ENCODE data around the gene EIF4EBP2.

The EIF4EBP2 gene

DNA sequence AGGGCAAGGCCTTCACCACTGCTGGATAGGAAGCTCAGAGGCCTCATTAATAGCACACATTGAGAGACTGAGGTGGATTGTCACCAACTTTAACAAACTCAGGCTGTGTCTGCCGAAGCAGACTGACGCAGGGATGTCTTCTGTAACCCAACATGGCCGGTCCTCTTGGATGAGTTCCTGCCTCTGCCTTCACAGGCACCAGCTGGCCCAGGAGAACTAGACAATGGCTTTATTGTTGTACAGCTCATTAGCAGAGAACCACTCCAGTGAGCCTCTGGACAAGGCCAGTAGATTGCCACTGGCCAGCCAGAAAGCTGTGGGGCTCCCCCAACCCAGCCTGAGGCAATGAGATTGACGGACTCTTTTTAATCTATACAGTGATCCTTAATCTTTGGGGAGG is 28.2 kb downstream of the EIF4EBP2 start:
- DNase-seq (ENCODE audit: low read depth in 2 of 2): no peak

- no peak for DNase-seq (ENCODE audit: low read depth in 2 of 2)
Measured at GRCh38 chr10:70432561-70433263, 28.8 kb downstream of the EIF4EBP2 start.

GRCh38 chr10:70433581-70434280 is 29.8 kb downstream of the EIF4EBP2 start:
- no peak for DNase-seq (ENCODE audit: low read depth in 2 of 2)

DNA sequence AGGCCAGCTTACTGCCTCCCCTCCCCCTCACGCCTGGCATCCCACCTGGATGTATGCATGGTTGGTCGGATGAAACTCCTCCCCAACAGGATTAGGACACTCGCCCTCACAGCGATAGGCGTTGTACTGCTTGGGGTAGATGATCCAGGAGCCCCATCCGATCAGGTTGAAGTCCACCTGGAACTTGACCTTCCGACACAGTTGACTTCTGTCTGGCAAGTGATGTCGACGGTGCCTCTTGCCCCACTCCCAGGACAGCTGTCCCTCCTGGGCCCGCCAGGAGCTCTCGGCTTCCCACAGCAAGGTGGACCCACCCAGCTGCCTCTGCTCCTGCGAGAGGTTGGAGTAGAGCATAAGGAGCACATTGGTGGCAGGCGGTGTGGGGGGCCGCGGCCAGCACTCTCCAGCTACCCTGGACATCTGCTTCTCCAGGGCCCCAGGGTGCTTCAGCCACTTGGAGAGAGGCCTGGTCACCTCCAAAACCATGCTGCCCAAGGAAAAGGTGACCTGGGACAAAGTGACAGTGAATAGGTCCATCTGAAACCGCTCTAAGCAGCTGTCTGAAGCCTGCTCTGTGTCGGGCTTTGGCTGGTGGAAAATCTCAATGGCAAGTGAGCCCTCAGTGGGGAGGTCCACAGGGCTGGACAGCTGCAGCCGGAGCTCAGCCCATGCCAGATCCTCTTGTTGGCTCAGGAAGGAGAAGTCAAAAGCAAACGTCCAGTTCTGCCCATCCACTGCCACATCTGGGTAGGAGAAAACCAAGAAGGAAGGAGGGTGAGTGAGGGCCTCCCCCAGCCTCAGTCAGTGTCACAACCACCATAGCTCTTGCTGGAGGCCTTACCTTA is 31.5 kb downstream of the EIF4EBP2 start:
- DNase-seq (ENCODE audit: low read depth in 2 of 2): no peak

DNA sequence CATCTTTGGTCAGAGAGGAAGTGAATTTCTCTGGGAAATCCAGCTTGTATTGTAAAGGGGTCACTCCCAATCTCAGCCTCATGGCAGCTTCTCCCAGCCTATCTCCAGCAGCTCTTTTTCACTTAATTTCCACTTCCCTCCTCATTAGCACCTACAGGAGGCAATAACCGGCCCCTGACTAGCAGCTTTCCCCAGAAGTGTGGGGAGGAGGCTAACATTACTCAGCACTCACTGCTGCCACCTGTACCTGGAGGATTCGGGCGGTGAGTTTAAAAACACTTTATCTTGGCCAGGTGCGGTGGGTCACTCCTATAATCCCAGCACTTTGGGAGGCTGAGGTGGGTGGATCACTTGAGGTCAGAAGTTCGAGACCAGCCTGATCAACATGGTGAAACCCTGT is 33.8 kb downstream of the EIF4EBP2 start:
- DNase-seq (ENCODE audit: low read depth in 2 of 2): no peak

GRCh38 chr10:70440296-70441160 is 36.6 kb downstream of the EIF4EBP2 start:
- no peak for DNase-seq (ENCODE audit: low read depth in 2 of 2)

DNA sequence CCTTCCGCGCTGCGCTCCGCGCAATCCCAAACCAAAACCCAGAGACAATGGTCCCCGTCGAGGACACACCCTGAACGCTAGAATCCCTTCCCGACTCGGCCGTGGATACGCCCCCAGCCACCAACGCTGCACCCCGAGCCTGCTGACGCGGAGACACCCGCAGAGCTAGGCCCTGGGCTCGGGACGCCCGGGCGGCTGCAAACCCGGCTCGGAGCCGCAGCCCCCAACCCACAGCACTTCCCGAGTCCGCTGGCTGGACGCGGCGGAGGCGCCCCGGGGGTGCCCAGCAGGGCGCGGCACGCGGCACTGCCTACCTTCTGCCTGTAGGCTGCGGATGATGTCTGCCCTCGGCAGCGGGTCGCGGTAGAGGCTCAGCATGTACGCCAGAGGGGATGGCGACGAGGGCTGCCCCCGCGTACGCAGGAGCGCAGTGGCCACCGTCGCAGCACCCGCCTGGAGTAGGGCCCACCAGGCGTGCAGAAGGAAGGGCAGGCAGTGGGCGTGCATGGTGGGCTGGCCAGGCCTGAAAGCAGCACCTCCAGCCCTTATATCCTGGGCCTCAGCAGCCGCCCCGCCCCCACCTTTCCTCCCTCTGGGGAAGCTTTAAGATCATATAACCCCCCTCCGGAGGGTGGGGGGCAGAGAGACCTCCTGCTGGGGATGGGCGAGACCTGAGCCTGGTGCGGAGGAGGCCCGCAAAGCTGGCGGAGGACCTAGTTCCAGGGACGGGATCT is 37.4 kb downstream of the EIF4EBP2 start, which contains the start of gene NODAL:
Gene NODAL (minus strand): TSS at position 521 of the 734 bp plus-strand sequence. CDS start 14 bp downstream, at position 507.
- no peak for DNase-seq (ENCODE audit: low read depth in 2 of 2)

- DNase-seq (ENCODE audit: low read depth in 2 of 2): no peak
Measured at GRCh38 chr10:70441895-70442309, 38.0 kb downstream of the EIF4EBP2 start.

DNA sequence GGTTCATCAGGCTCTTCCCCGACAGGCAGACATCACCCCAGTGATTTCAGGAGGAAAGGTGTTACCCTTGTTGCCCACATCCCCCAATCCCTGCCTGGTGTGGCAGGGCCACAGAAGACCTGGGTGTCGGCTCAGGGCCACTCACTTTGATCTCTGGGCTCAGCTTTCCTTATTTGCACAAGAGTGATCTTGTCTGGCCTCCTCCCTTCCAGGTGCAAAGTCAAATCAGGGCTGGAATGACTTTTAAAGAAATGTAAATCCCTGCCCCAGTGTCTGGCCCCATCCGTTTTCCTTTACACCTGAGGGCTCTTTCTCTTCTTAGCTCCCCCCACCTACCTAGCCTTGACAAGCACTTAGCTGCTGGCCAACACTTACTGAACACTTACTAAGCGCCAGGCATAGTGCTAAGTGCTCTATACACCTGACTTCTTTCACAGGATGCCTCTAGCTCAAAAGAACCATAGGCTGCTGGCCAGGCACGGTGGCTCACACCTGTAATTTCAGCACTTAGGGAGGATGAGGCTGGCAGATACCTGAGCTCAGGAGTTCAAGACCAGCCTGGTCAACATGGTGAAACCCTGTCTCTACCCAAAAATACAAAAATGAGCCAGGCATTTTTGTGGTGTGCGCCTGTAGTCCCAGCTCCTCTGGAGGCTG is 38.5 kb downstream of the EIF4EBP2 start:
- no peak for DNase-seq (ENCODE audit: low read depth in 2 of 2)

- DNase-seq (ENCODE audit: low read depth in 2 of 2): no peak
Measured at GRCh38 chr10:70444744-70445143, 40.8 kb downstream of the EIF4EBP2 start.

DNA sequence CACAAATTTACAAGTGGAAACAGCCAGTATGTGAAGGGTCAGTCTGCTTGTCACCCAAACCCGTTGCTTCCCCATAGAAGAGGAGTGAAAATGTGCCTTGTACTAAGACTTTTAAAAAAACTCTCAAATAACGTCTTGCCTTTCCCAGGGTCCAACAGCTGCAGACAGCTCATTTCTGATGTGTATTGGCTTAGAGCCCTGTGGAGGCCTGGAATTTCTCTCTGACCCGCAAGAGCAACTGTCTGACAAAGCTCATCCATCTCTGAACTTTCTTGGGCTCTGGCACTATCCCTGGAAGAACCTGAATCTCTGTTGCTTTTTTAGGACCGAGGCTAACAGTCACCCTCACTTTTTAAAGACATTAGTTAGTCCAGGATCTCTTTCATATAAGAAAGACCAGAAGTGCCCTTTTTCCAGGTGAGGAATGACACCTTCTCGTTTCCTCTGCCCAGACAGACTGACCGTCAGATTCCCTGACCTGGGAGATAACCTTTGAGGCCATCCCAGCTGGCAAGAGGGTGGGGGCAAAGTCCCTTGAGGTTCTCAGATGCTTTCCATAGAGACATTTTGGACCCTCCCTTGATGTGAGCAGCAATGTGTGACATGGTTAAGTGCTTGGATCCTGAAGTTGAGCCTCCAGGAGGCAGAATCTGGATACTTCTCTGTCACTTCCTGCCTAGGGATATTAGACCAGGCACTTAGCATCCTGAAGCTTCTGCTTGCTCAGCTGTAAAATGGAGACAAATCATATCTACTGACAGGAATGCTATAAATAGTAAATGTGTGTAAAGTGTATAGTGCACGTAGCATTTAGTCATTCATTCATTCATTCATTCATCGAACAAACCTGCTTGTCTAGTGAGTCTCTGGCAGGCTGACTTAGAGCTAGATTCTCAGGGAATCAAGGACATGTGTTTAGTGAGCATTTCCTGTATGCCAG is 42.0 kb downstream of the EIF4EBP2 start:
- no peak for DNase-seq (ENCODE audit: low read depth in 2 of 2)

GRCh38 chr10:70448236-70448635 is 44.3 kb downstream of the EIF4EBP2 start:
- no peak for DNase-seq (ENCODE audit: low read depth in 2 of 2)

DNA sequence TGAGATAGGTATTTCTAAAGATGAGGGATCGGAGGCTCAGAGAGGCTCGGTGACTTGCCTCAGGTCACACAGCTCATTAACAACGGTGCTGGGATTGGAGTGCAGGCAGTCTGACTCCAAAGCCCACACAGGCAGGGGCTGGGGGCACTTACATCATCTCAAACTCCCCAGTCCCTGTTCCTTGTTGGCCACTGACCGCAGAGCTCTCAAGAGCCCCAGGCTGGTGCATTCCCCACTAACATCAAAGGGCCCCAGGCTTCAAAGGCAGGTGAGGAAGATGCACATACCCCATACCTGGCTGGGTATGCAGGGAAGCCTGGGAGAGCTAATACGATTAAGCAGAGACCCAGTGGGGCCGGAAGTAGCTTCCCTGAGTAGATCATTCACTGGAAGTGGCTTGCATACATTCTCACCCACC is 51.3 kb downstream of the EIF4EBP2 start:
- no peak for DNase-seq (ENCODE audit: low read depth in 2 of 2)

DNA sequence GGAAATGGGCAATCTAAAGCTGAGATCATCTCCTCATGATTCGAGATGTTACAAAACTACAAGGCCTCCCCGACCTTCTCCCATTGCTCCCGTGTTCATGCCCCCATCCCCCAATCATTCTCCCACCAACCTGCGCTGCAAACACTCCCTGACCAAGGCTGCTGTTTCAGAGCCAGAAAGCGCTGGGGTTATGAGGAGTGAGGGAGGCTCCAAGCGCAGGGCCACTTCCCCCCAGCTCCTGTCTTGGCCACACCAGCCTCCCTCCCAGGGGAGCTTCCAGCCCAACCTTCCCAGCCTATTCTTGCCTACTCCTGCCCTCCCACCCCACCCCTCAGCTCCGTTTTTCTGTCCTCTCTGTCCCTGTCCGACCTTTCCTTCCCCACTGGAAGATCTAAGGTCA is 52.2 kb downstream of the EIF4EBP2 start:
- DNase-seq (ENCODE audit: low read depth in 2 of 2): no peak

- no peak for DNase-seq (ENCODE audit: low read depth in 2 of 2)
Measured at GRCh38 chr10:70457759-70458305, 53.9 kb downstream of the EIF4EBP2 start.

DNA sequence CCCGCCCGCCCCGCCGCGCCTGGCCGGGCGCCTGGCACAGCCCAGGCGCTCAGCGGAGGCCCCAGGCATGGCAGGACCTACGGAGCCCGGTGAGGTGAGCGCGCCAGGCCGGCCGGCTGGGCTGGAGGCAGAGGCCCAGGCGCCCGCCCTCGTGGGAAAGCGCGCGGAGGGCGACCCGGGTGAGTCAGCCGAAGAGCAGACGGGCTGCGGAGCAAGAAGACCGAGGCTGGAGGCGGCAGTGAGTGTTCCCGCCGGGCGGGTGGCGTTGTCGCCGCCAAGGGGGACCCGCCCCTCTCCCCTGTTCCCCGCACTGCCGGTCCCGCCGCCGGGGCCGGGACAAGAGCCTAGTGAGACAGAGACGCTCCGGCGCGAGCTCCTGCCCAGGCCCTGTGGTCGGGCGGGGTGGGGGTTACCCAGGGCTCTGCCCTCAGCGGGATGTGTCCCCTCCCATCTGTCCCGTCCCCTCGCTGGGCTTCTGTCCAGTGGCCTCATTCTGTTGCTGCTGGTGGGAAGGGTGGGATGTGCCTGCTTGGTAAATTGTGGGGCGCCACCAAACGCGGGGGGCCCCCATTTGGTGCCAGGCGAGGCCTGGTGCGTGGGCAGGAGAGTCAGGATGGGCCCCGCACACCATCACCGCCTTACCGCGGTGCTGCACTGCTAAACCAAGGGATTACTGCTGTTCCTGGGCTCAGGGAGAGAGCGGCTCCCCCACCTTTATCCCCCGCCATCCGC is 54.5 kb downstream of the EIF4EBP2 start:
- DNase-seq (ENCODE audit: low read depth in 2 of 2): no peak

- DNase-seq (ENCODE audit: low read depth in 2 of 2): no peak
Measured at GRCh38 chr10:70459061-70459773, 55.3 kb downstream of the EIF4EBP2 start.
